ENCODE results near the gene TMEM233.

TMEM233 gene

GRCh38 chr12:119576915-119577314 is 16.7 kb upstream of the TMEM233 start:
- TF ChIP-seq EZH2 (IDR thresholded peaks at IDR 0.05; ENCODE audit: borderline replicate concordance, low read depth, low read length, severe bottlenecking): no peak
- TF ChIP-seq CTCF (IDR thresholded peaks at IDR 0.05; ENCODE audit: borderline replicate concordance, extremely low read depth, low read length, poor library complexity, severe bottlenecking): no peak
- Histone ChIP-seq H3K9me3 (ENCODE audit: insufficient read depth, low read length, severe bottlenecking) (no peaks in the 10 kb centered on the region), H3K9ac (ENCODE audit: low read depth, low read length) (no peak overlapping the region), H4K20me1 (ENCODE audit: insufficient read depth, low read length) (no peaks in the 10 kb centered on the region), H3K27me3 (ENCODE audit: insufficient read depth, low read length, poor library complexity) (no peaks in the 10 kb centered on the region), H2AFZ (ENCODE audit: low read depth, low read length) (no peak overlapping the region), H3K4me1 (ENCODE audit: insufficient read depth, low read length) (no peaks in the 10 kb centered on the region), H3K4me3 (ENCODE audit: low read depth in 1 of 2, low read length in 2 of 2) (no peak overlapping the region), H3K79me2 (ENCODE audit: insufficient read depth, low read length) (no peaks in the 10 kb centered on the region), H3K36me3 (ENCODE audit: insufficient read depth, low read length) (no peaks in the 10 kb centered on the region), H3K4me2 (ENCODE audit: insufficient read depth, low read length) (no peak overlapping the region), H3K27ac (ENCODE audit: low read length) (no peak overlapping the region)
- no peak for ATAC-seq (ENCODE audit: insufficient read depth, low read depth)
- DNase-seq: no peak

GRCh38 chr12:119578112-119578511 is 15.5 kb upstream of the TMEM233 start:
- TF ChIP-seq EZH2 (IDR thresholded peaks at IDR 0.05; ENCODE audit: borderline replicate concordance, low read depth, low read length, severe bottlenecking) (no peak), CTCF (IDR thresholded peaks at IDR 0.05; ENCODE audit: borderline replicate concordance, extremely low read depth, low read length, poor library complexity, severe bottlenecking) (no peak)
- no peak overlapping the region for H3K4me3 ChIP-seq (ENCODE audit: low read depth in 1 of 2, low read length in 2 of 2)
- no peaks in the 10 kb centered on the region for H3K36me3 ChIP-seq (ENCODE audit: insufficient read depth, low read length)

GRCh38 chr12:119589097-119589496 is 4.5 kb upstream of the TMEM233 start:
- H3K4me3 ChIP-seq (ENCODE audit: low read depth in 1 of 2, low read length in 2 of 2): no peak overlapping the region
- H3K9ac ChIP-seq (ENCODE audit: low read depth, low read length): no peak overlapping the region
- H3K4me2 ChIP-seq (ENCODE audit: insufficient read depth, low read length): no peak overlapping the region
- H3K27ac ChIP-seq (ENCODE audit: low read length): no peak overlapping the region
- no peak for TF ChIP-seq CTCF (IDR thresholded peaks at IDR 0.05; ENCODE audit: borderline replicate concordance, extremely low read depth, low read length, poor library complexity, severe bottlenecking)
- TF ChIP-seq EZH2 (IDR thresholded peaks at IDR 0.05; ENCODE audit: borderline replicate concordance, low read depth, low read length, severe bottlenecking): no peak
- no peak overlapping the region for H2AFZ ChIP-seq (ENCODE audit: low read depth, low read length)
- DNase-seq (no peak), ATAC-seq (ENCODE audit: insufficient read depth, low read depth) (no peak)
- no peaks in the 10 kb centered on the region for H3K36me3 ChIP-seq (ENCODE audit: insufficient read depth, low read length)
- no peaks in the 10 kb centered on the region for H4K20me1 ChIP-seq (ENCODE audit: insufficient read depth, low read length)
- no peaks in the 10 kb centered on the region for H3K79me2 ChIP-seq (ENCODE audit: insufficient read depth, low read length)
- H3K9me3 ChIP-seq (ENCODE audit: insufficient read depth, low read length, severe bottlenecking): no peaks in the 10 kb centered on the region
- no peaks in the 10 kb centered on the region for H3K4me1 ChIP-seq (ENCODE audit: insufficient read depth, low read length)
- H3K27me3 ChIP-seq (ENCODE audit: insufficient read depth, low read length, poor library complexity): peaks cover 3% of the 10 kb centered on the region

More at GRCh38 chr12:119578112-119578511, 15.5 kb upstream of the TMEM233 start:
- DNase-seq: no peak
- Histone ChIP-seq H2AFZ (ENCODE audit: low read depth, low read length) (no peak overlapping the region), H3K27ac (ENCODE audit: low read length) (no peak overlapping the region), H3K4me1 (ENCODE audit: insufficient read depth, low read length) (no peaks in the 10 kb centered on the region), H3K9me3 (ENCODE audit: insufficient read depth, low read length, severe bottlenecking) (no peaks in the 10 kb centered on the region), H4K20me1 (ENCODE audit: insufficient read depth, low read length) (no peaks in the 10 kb centered on the region), H3K4me2 (ENCODE audit: insufficient read depth, low read length) (no peak overlapping the region), H3K79me2 (ENCODE audit: insufficient read depth, low read length) (no peaks in the 10 kb centered on the region), H3K27me3 (ENCODE audit: insufficient read depth, low read length, poor library complexity) (no peaks in the 10 kb centered on the region), H3K9ac (ENCODE audit: low read depth, low read length) (no peak overlapping the region)
- ATAC-seq (ENCODE audit: insufficient read depth, low read depth): no peak

GRCh38 chr12:119589634-119590033 is 3.9 kb upstream of the TMEM233 start:
- peaks cover 3% of the 10 kb centered on the region for H3K27me3 ChIP-seq (ENCODE audit: insufficient read depth, low read length, poor library complexity)
- no peaks in the 10 kb centered on the region for H3K9me3 ChIP-seq (ENCODE audit: insufficient read depth, low read length, severe bottlenecking)
- no peaks in the 10 kb centered on the region for H4K20me1 ChIP-seq (ENCODE audit: insufficient read depth, low read length)
- no peak overlapping the region for H3K9ac ChIP-seq (ENCODE audit: low read depth, low read length)
- no peaks in the 10 kb centered on the region for H3K4me1 ChIP-seq (ENCODE audit: insufficient read depth, low read length)
- no peak for TF ChIP-seq CTCF (IDR thresholded peaks at IDR 0.05; ENCODE audit: borderline replicate concordance, extremely low read depth, low read length, poor library complexity, severe bottlenecking)
- TF ChIP-seq EZH2 (IDR thresholded peaks at IDR 0.05; ENCODE audit: borderline replicate concordance, low read depth, low read length, severe bottlenecking): no peak
- no peak overlapping the region for H2AFZ ChIP-seq (ENCODE audit: low read depth, low read length)
- no peak overlapping the region for H3K27ac ChIP-seq (ENCODE audit: low read length)
- no peaks in the 10 kb centered on the region for H3K36me3 ChIP-seq (ENCODE audit: insufficient read depth, low read length)
- no peak overlapping the region for H3K4me3 ChIP-seq (ENCODE audit: low read depth in 1 of 2, low read length in 2 of 2)
- H3K4me2 ChIP-seq (ENCODE audit: insufficient read depth, low read length): no peak overlapping the region
- DNase-seq (no peak), ATAC-seq (ENCODE audit: insufficient read depth, low read depth) (no peak)
- H3K79me2 ChIP-seq (ENCODE audit: insufficient read depth, low read length): no peaks in the 10 kb centered on the region

Data from DND-41 (cell line).